ENCODE results near the gene RAPGEF1. TPM values are rescaled to one million over a fixed set of nuclear protein-coding genes. Genes with fewer than 3 reads are reported as not detected.

RAPGEF1 gene

GRCh38 chr9:131528186-131528585 lies 211.7 kb downstream of the RAPGEF1 start:
- no peak overlapping the region for H2BK120ac ChIP-seq (ENCODE audit: low read depth, low read length)
- H3K4me1 ChIP-seq (ENCODE audit: control insufficient read depth, low read depth, low read length), result peaks cover 5% of the 10 kb centered on the region
- WGBS (ENCODE audit: extremely low coverage, insufficient coverage, low lambda C conversion rate), result no CpG with 5 or more reads among the region's 7 CpGs
- no peak overlapping the region for H3K4me2 ChIP-seq (ENCODE audit: low read length)
- H4K5ac ChIP-seq (ENCODE audit: low read length), result no peak overlapping the region
- no peak overlapping the region for H3K9ac ChIP-seq (ENCODE audit: low read length)
- H3K79me1 ChIP-seq (ENCODE audit: low read length), result peaks cover 10% of the 10 kb centered on the region
- H2BK15ac ChIP-seq (replicated peaks; ENCODE audit: low read depth), result no peak overlapping the region
- no peak overlapping the region for H2AK5ac ChIP-seq (ENCODE audit: low read length)
- H4K8ac ChIP-seq (ENCODE audit: low read depth, low read length), result no peak overlapping the region
- H2BK5ac ChIP-seq (ENCODE audit: low read length), result no peak overlapping the region
- H3K4ac ChIP-seq (ENCODE audit: low read depth, low read length), result no peak overlapping the region
- H3K79me2 ChIP-seq (ENCODE audit: control insufficient read depth, insufficient read depth, low read length), result peaks cover 5% of the 10 kb centered on the region
- H3K27me3 ChIP-seq (ENCODE audit: insufficient read depth, low read length, poor library complexity), result no peaks in the 10 kb centered on the region
- H3K56ac ChIP-seq (ENCODE audit: low read length), result no peak overlapping the region
- no peak for DNase-seq
- H3K18ac ChIP-seq (ENCODE audit: low read length), result no peak overlapping the region
- H3K36me3 ChIP-seq (ENCODE audit: control insufficient read depth, insufficient read depth, low read length), result peaks cover 11% of the 10 kb centered on the region
- H3K23ac ChIP-seq (ENCODE audit: low read length), result no peak overlapping the region
- no peak overlapping the region for H3K27ac ChIP-seq (ENCODE audit: low read depth, low read length)
- H3K4me3 ChIP-seq (ENCODE audit: low read length), result no peak overlapping the region

Small RNA genes within 50 kb of the gene (small RNA-seq; reads per million reads assigned to genes)
- gene EIF4A1P3 (ENCODE audit: insufficient read depth) (not detected), gene RF00272 (ENCODE audit: insufficient read depth) (not detected), gene RN7SL328P (ENCODE audit: insufficient read depth) (not detected)
